ENCODE measurements around the gene AQP9. TPM values are rescaled to one million over a fixed set of nuclear protein-coding genes. Genes with fewer than 3 reads are reported as not detected.

The AQP9 gene
- total RNA-seq, 1 donor from 2014 or later: 0.43 TPM

GRCh38 chr15:58167095-58167691, 29.0 kb downstream of the AQP9 start:
- Histone ChIP-seq H3K27ac (no peak overlapping the region), H3K9me3 (no peaks in the 10 kb centered on the region), H3K4me1 (no peaks in the 10 kb centered on the region), H3K27me3 (no peaks in the 10 kb centered on the region), H3K4me3 (no peak overlapping the region), H3K36me3 (no peaks in the 10 kb centered on the region)
- no peak for TF ChIP-seq CTCF (IDR thresholded peaks at IDR 0.05)
- intact Hi-C loops (cut with DNase I): no loop called here
- DNase-seq (ENCODE audit: low spot score in 2 of 2): no peak

- no peaks in the 10 kb centered on the region for H3K27me3 ChIP-seq
- intact Hi-C loops (cut with DNase I): no loop called here
- no peaks in the 10 kb centered on the region for H3K36me3 ChIP-seq
- no peak overlapping the region for H3K4me3 ChIP-seq
- no peak for DNase-seq (ENCODE audit: low spot score in 2 of 2)
- no peaks in the 10 kb centered on the region for H3K4me1 ChIP-seq
- no peak overlapping the region for H3K27ac ChIP-seq
- no peak for TF ChIP-seq CTCF (IDR thresholded peaks at IDR 0.05)
- H3K9me3 ChIP-seq: no peaks in the 10 kb centered on the region
Observed at GRCh38 chr15:58169934-58170333, 31.8 kb downstream of the AQP9 start.

GRCh38 chr15:58171476-58172061, 33.4 kb downstream of the AQP9 start:
- Histone ChIP-seq H3K27ac (no peak overlapping the region), H3K9me3 (no peaks in the 10 kb centered on the region), H3K27me3 (no peaks in the 10 kb centered on the region), H3K36me3 (no peaks in the 10 kb centered on the region), H3K4me3 (no peak overlapping the region), H3K4me1 (no peaks in the 10 kb centered on the region)
- TF ChIP-seq CTCF (IDR thresholded peaks at IDR 0.05): no peak
- intact Hi-C loops (cut with DNase I): no loop called here
- no peak for DNase-seq (ENCODE audit: low spot score in 2 of 2)

GRCh38 chr15:58174709-58175108, 36.5 kb downstream of the AQP9 start:
- intact Hi-C loops (cut with DNase I): no loop called here
- H3K27ac ChIP-seq: no peak overlapping the region
- no peak for DNase-seq (ENCODE audit: low spot score in 2 of 2)

GRCh38 chr15:58175955-58176354, 37.8 kb downstream of the AQP9 start:
- no peak overlapping the region for H3K27ac ChIP-seq
- intact Hi-C loops (cut with DNase I): no loop called here
- no peaks in the 10 kb centered on the region for H3K4me1 ChIP-seq
- H3K4me3 ChIP-seq: no peak overlapping the region
- H3K27me3 ChIP-seq: no peaks in the 10 kb centered on the region
- H3K36me3 ChIP-seq: no peaks in the 10 kb centered on the region
- no peak for TF ChIP-seq CTCF (IDR thresholded peaks at IDR 0.05)
- H3K9me3 ChIP-seq: no peaks in the 10 kb centered on the region
- DNase-seq (ENCODE audit: low spot score in 2 of 2): no peak

More at GRCh38 chr15:58174709-58175108, 36.5 kb downstream of the AQP9 start:
- no peaks in the 10 kb centered on the region for H3K27me3 ChIP-seq
- H3K4me1 ChIP-seq: no peaks in the 10 kb centered on the region
- no peak for TF ChIP-seq CTCF (IDR thresholded peaks at IDR 0.05)
- no peak overlapping the region for H3K4me3 ChIP-seq
- no peaks in the 10 kb centered on the region for H3K9me3 ChIP-seq
- H3K36me3 ChIP-seq: no peaks in the 10 kb centered on the region

Data from ascending aorta (tissue), 2 donors.